B cell (primary cell): ENCODE results near the gene HCN1. TPM values are rescaled to one million over a fixed set of nuclear protein-coding genes. Genes with fewer than 3 reads are reported as not detected.

ENCODE experiments used
- ATAC-seq: fragments of 200-7000 bp; cut with Tn5 transposase; one replicate; pipeline ENCODE4 v1.10.0; 2021; ENCODE audit warnings: low read depth, mild to moderate bottlenecking, moderate number of reproducible peaks, moderate library complexity
- CTCF ChIA-PET: fragments of 350-600 bp; sonication (Branson Sonifier 250); formaldehyde crosslinking; loops from one replicate; lab custom pipeline; 2021; ENCODE audit warnings: antibody characterized with exemption, inconsistent platforms; lab: Charles Lee
- POLR2A ChIA-PET: fragments of 350-600 bp; sonication (Branson Sonifier 250); formaldehyde crosslinking; loops from one replicate; lab custom pipeline; 2021; ENCODE audit warnings: antibody characterized with exemption; lab: Charles Lee
- DNase-seq: peaks from one replicate; pipeline ENCODE4 v3.0.0; 2013
- H2AFZ ChIP-seq: 2 replicates; pipeline ENCODE4 v1.6.1; 2012; ENCODE audit warnings: mild to moderate bottlenecking, low read depth, low read length; ENCODE audit not compliant: insufficient read depth, poor library complexity, severe bottlenecking
- H3K27ac ChIP-seq, 2 donors: 1 replicate in 1 of 2; 2 replicates in 1 of 2; pipeline ENCODE4 v1.5.1; 2012 to 2013; ENCODE audit warnings: low read length in 2 of 2, mild to moderate bottlenecking in 2 of 2, moderate library complexity in 1 of 2
- H3K27me3 ChIP-seq, 4 experiments: fragments of 200-600 bp in 1 of 4; sonication (generic) in 1 of 4; replicated peaks in 1 of 4; 1 replicate in 2 of 4; 2 replicates in 2 of 4; pipeline versions ENCODE4 v1.6.1 to v1.7.0; 2013 to 2016; ENCODE audit warnings: low read length in 3 of 4, mild to moderate bottlenecking in 2 of 4, mixed read lengths in 1 of 4, moderate library complexity in 1 of 4; ENCODE audit not compliant: insufficient read depth in 4 of 4, control insufficient read depth in 3 of 4; ENCODE audit errors: control extremely low read depth in 1 of 4
- H3K36me3 ChIP-seq, 2 experiments: replicated peaks in 1 of 2; 1 replicate in 1 of 2; 2 replicates in 1 of 2; pipeline versions ENCODE4 v1.6.1 to v1.7.1; 2013; ENCODE audit warnings: low read length in 1 of 2; ENCODE audit not compliant: insufficient read depth in 2 of 2, control insufficient read depth in 1 of 2; ENCODE audit errors: control extremely low read depth in 1 of 2, extremely low read depth in 1 of 2
- H3K4me1 ChIP-seq, 2 donors: fragments of 200-600 bp in 1 of 2; sonication (generic) in 1 of 2; 1 replicate in 1 of 2; 2 replicates in 1 of 2; pipeline versions ENCODE4 v1.5.1 to v1.6.1; 2013 to 2017; ENCODE audit warnings: low read length in 2 of 2; ENCODE audit not compliant: control insufficient read depth in 2 of 2, insufficient read depth in 2 of 2
- H3K4me2 ChIP-seq: replicated peaks from 2 replicates; pipeline ENCODE3; 2012; ENCODE audit warnings: mild to moderate bottlenecking, low read depth, low read length; ENCODE audit not compliant: poor library complexity, severe bottlenecking
- H3K4me3 ChIP-seq, 5 experiments: fragments of 200-600 bp in 1 of 5; sonication (generic) in 1 of 5; 1 replicate in 3 of 5; 2 replicates in 2 of 5; pipeline versions ENCODE4 v1.5.1 to v1.7.0; 2011 to 2016; ENCODE audit warnings: low read length in 4 of 5, mild to moderate bottlenecking in 4 of 5, low read depth in 2 of 5, control low read depth in 1 of 5, moderate library complexity in 1 of 5; ENCODE audit not compliant: insufficient read depth in 1 of 5; ENCODE audit errors: control extremely low read depth in 1 of 5, extremely low read depth in 1 of 5
- H3K79me2 ChIP-seq: fragments of 200-600 bp; sonication (generic); one replicate; pipeline ENCODE4 v1.6.0; 2016; ENCODE audit warnings: low read length; ENCODE audit not compliant: control insufficient read depth, insufficient read depth
- H3K9ac ChIP-seq: fragments of 200-600 bp; sonication (generic); 2 replicates; pipeline ENCODE4 v1.6.1; 2017; ENCODE audit warnings: mild to moderate bottlenecking, low read length, moderate library complexity
- H3K9me3 ChIP-seq, 3 donors: one replicate each; pipeline versions ENCODE4 v1.6.1 to v1.7.1; 2013; ENCODE audit warnings: low read length in 2 of 3; ENCODE audit not compliant: control insufficient read depth in 2 of 3, insufficient read depth in 1 of 3; ENCODE audit errors: control extremely low read depth in 1 of 3
- H4K20me1 ChIP-seq: 2 replicates; pipeline ENCODE4 v1.6.0; 2012; ENCODE audit warnings: mild to moderate bottlenecking, low read length; ENCODE audit not compliant: insufficient read depth, control insufficient read depth, poor library complexity, severe bottlenecking
- H3K27ac Mint-ChIP-seq: one replicate; pipeline ENCODE4 v1.8.0; 2021; ENCODE audit warnings: mixed read lengths
- H3K27me3 Mint-ChIP-seq: one replicate; pipeline ENCODE4 v1.8.0; 2021; ENCODE audit warnings: mixed read lengths
- H3K4me1 Mint-ChIP-seq: one replicate; pipeline ENCODE4 v1.8.0; 2021; ENCODE audit warnings: mixed read lengths
- H3K4me3 Mint-ChIP-seq: one replicate; pipeline ENCODE4 v1.8.0; 2021; ENCODE audit warnings: mixed read lengths
- H3K9me3 Mint-ChIP-seq: one replicate; pipeline ENCODE4 v1.8.0; 2022; ENCODE audit warnings: mixed read lengths; ENCODE audit not compliant: insufficient read depth
- CTCF ChIP-seq: fragments of 200-600 bp; IDR thresholded peaks from one replicate; pipeline ENCODE4 v1.8.0; 2022; ENCODE audit warnings: antibody characterized with exemption, mild to moderate bottlenecking
- EZH2 ChIP-seq: IDR thresholded peaks from 2 replicates; pipeline ENCODE4 v1.6.1; 2012; ENCODE audit warnings: borderline replicate concordance, low read depth, mild to moderate bottlenecking, moderate library complexity, low read length; ENCODE audit not compliant: insufficient read depth, poor library complexity, severe bottlenecking
- WGBS: methylation state at CpG from one replicate; pipeline ENCODE4 v1.1.5; 2013; ENCODE audit warnings: missing lambda C conversion rate; ENCODE audit not compliant: insufficient coverage; 5-methylcytosine and 5-hydroxymethylcytosine counted together
- intact Hi-C: fragments of 100-400 bp; cut with micrococcal nuclease; formaldehyde crosslinking; loops from one replicate; pipeline ENCODE4 v1.10.0; 2022
- polyA plus RNA-seq: library from polyadenylated mRNA; depleted of rRNA; stranded (reverse); fragments of >200 nt; gene quantifications from 2 replicates; pipeline ENCODE4 v1.2.3, GENCODE V29; 2012
- total RNA-seq, 2 donors: library from RNA; stranded (reverse); fragments of 120-200 nt in 1 of 2; gene quantifications; 1 replicate in 1 of 2; 2 replicates in 1 of 2; pipeline versions ENCODE4 v1.2.3 to v1.2.4, GENCODE V29; 2013 to 2022

HCN1 gene
- total and polyA plus RNA-seq, 2 donors (not counting 1 experiment from before 2014, with no cell fraction given): not detected

GRCh38 chr5:45225571-45226031, 470.6 kb downstream of the HCN1 start:
- Mint-ChIP-seq H3K27ac (no peak overlapping the region), H3K4me1 (no peaks in the 10 kb centered on the region), H3K9me3 (peaks cover 4% of the 10 kb centered on the region), H3K27me3 (no peaks in the 10 kb centered on the region), H3K4me3 (no peak overlapping the region)
- Histone ChIP-seq H3K9ac (no peak overlapping the region), H3K27me3 (no peaks in the 10 kb centered on the region), H2AFZ (no peak overlapping the region), H4K20me1 (no peaks in the 10 kb centered on the region), H3K79me2 (no peaks in the 10 kb centered on the region), H3K4me1 (no peaks in the 10 kb centered on the region), H3K36me3 (no peaks in the 10 kb centered on the region), H3K27ac (no peak overlapping the region), H3K4me3 (no peak overlapping the region), H3K9me3 (peaks cover 0 to 8% (median 1%) of the 10 kb centered on the region in 3 donors), H3K4me2 (no peak overlapping the region)
- no peak for ATAC-seq
- CTCF ChIA-PET: no interaction called here
- TF ChIP-seq CTCF (no peak), EZH2 (no peak)
- DNase-seq: no peak
- intact Hi-C loops: no loop called here
- POLR2A ChIA-PET: no interaction called here
- 97% methylated on average over 25 of the region's 25 CpGs for whole genome bisulfite sequencing

- Histone ChIP-seq H3K9ac (no peak overlapping the region), H4K20me1 (no peaks in the 10 kb centered on the region), H3K4me1 (no peaks in the 10 kb centered on the region), H3K4me2 (no peak overlapping the region), H3K27me3 (no peaks in the 10 kb centered on the region), H3K27ac (no peak overlapping the region), H2AFZ (no peak overlapping the region), H3K9me3 (peaks cover 0 to 7% (median 2%) of the 10 kb centered on the region in 3 donors), H3K36me3 (no peaks in the 10 kb centered on the region), H3K79me2 (no peaks in the 10 kb centered on the region), H3K4me3 (no peak overlapping the region)
- DNase-seq (no peak), ATAC-seq (no peak)
- ChIA-PET CTCF (no interaction called here), POLR2A (no interaction called here)
- Mint-ChIP-seq H3K27me3 (no peaks in the 10 kb centered on the region), H3K4me1 (no peaks in the 10 kb centered on the region), H3K27ac (no peak overlapping the region), H3K4me3 (no peak overlapping the region), H3K9me3 (no peaks in the 10 kb centered on the region)
- intact Hi-C loops: no loop called here
- WGBS: 63% methylated on average over 1 of the region's 4 CpGs
- no peak for TF ChIP-seq EZH2
- no peak for TF ChIP-seq CTCF
Measured at GRCh38 chr5:45205403-45205961, 490.7 kb downstream of the HCN1 start.
